ENCODE measurements around the gene PITPNC1.

GRCh38 chr17:67605256-67605912, 228.3 kb downstream of the PITPNC1 start:
- no peak for TF ChIP-seq POLR2A (IDR thresholded peaks at IDR 0.05)
- TF ChIP-seq CTCF (IDR thresholded peaks at IDR 0.05), result no peak

Data from esophagus squamous epithelium (tissue), 4 donors.